Measurements from ENCODE around the gene KIAA1755.

GRCh38 chr20:38164069-38164468, 96.5 kb downstream of the KIAA1755 start:
- TF ChIP-seq CTCF (conservative IDR thresholded peaks at IDR 0.05), result no peak
- TF ChIP-seq EZH2 (IDR thresholded peaks at IDR 0.05; ENCODE audit: low read depth), result no peak

Measured in PC-9 (cell line).